HG02571 (cell line): Measurements from ENCODE around the gene UGT1A8.

ENCODE experiments used
- ATAC-seq: cut with Tn5 transposase; IDR thresholded peaks from one replicate; pipeline ENCODE4 v1.9.1; 2021; ENCODE audit warnings: mild to moderate bottlenecking, moderate library complexity; ENCODE audit not compliant: unreplicated experiment

Gene UGT1A8

DNA sequence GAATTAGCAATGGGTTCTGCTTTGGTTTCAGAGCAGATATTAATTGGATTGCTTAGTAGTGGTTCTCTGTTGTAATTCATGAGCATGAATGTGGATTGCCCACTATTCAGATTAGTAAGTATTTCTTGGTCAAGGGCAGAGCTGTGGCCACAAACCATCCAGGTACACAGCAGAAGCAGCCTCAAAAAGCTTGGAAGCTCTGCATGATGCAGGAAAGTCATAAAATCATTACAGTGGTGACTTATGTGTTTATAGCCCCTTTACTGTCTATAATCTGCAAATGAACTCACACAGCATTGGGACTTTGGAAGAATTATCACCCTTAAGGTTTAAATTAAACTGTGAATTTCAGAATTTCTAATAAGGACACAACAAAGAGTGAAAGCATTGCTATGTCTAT lies 140.7 kb downstream of the UGT1A8 start:
- ATAC-seq, result no peak

DNA sequence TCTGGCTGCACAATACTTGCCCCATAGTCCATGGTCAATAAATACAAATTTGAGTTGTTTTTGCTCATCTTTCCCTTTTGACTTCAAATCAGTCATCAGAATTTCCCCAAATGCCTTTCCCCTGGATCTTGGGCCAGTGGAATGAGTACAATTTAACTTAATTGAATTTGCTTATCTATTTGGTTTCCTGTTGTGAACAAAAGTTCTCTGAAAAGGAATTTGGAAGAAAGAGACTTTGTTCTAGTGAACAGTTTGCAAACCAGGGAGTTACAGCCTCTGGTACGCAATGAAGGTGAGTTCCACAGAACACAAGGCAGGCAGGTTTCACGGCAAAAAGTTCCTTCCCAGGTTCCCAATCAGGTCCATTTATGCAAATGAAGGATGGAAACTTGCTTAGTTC lies 141.4 kb downstream of the UGT1A8 start:
- no peak for ATAC-seq

DNA sequence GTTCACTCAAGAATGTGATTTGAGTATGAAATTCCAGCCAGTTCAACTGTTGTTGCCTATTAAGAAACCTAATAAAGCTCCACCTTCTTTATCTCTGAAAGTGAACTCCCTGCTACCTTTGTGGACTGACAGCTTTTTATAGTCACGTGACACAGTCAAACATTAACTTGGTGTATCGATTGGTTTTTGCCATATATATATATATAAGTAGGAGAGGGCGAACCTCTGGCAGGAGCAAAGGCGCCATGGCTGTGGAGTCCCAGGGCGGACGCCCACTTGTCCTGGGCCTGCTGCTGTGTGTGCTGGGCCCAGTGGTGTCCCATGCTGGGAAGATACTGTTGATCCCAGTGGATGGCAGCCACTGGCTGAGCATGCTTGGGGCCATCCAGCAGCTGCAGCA lies 142.6 kb downstream of the UGT1A8 start, which contains the start of gene UGT1A1:
Gene UGT1A1 (plus strand): TSS at position 228 of the 400 bp plus-strand sequence. CDS start 18 bp downstream, at position 246.
- ATAC-seq, result no peak

DNA sequence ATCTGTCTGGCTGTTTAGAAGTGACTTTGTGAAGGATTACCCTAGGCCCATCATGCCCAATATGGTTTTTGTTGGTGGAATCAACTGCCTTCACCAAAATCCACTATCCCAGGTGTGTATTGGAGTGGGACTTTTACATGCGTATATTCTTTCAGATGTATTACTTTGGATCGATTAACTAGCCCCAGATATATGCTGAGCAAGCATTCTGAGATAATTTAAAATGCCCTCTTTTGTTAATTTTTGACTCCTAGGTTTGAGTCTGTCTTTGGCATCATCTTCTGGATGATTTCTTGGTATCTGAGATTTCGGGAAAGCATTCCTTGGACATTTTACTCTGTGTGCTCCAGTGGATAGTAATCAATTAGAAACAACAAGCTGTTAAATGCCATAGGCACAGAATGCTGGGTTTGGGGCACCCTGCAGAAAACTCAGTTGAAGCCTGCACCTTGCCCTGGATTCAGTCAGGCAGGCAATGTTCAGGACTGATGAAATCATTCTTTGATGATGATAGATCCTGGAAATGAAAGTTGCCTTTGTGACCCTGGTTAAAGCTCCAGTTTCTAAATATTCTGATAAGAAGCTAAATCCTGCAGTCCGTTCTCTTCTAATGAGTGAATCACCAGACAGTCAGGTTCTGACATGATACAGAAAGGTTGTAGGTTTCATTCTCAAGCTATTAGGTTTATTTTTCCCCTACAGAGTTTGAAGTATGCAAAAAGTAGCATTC lies 143.8 kb downstream of the UGT1A8 start:
- ATAC-seq, result no peak

DNA sequence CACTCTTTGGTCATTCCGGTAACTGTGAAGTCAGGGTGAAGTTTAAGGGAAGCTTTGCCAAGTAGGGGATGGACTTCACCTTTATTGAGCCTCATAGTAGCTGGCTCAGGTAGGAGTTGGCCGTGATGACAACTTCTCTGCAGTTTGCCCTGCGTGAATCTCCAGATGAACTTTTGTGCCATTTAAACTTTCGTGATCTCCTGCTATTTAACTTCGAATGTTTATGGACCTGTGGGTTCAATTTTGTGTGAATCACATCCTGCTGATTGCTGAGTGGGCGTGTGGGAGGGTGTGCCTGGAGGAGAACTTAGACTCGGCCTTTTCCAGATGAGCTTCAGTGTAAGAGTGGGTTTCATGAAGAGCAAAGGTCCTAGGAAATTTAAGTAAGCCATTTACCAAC lies 146.8 kb downstream of the UGT1A8 start:
- ATAC-seq, result no peak

DNA sequence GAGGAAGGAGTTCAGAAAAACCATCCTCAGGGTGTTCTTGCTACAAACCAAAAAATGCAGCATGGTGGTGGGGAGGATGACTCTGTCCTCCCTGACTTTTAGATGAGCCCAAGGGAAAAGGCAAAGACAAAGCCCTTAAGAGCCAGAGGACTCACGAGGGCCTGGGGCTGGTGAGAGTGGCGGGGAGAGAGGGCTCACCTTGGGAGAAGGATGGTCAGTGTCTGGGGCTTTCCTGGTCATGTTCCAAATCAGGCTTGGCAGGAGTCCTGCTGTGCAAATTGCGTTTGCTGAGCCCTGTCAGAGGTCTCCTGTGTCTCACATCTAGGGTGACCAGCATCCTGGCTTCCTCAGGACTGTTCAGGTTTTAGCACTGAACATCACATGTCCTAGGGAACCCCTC lies 147.3 kb downstream of the UGT1A8 start:
- ATAC-seq, result no peak

DNA sequence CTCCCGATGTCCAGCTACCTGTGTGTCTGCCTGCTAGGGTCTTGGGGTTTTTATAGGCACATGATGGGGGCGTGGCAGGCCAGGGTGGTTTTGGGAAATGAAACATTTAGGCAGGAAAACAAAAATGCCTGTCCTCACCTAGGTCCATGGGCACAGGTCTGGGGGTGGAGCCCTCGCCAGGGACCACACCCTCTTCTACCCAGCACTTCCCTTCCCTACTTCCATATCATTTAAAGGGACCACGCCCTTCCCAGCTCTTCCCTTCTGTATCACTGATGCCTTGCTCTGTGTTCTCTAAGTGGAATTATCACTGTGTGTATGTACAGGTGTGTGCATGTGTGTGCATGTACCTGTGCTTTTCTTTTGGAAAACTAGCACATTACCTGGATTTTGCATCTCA lies 149.0 kb downstream of the UGT1A8 start:
- no peak for ATAC-seq

DNA sequence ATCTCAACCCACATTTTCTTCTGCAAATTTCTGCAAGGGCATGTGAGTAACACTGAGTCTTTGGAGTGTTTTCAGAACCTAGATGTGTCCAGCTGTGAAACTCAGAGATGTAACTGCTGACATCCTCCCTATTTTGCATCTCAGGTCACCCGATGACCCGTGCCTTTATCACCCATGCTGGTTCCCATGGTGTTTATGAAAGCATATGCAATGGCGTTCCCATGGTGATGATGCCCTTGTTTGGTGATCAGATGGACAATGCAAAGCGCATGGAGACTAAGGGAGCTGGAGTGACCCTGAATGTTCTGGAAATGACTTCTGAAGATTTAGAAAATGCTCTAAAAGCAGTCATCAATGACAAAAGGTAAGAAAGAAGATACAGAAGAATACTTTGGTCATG lies 150.6 kb downstream of the UGT1A8 start:
- ATAC-seq, result no peak

DNA sequence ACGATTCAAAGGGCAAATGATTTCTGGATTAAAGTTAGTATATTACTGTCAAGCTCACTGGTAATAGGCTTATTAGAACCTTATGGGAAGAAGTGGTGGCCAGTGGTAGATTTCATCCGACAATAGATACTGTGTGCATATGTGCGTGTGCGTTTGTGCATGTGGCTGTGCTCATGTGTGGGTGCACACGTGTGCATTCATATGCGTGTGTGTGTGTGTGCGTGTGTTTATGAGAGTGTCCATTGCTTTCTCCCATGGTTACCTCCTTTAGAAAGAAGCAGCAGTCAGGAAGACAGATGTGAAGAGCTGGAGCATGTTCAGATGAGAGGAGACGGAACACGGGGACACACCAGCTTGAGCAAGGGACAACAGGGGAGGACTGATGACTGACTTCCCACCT lies 151.8 kb downstream of the UGT1A8 start:
- ATAC-seq, result no peak

DNA sequence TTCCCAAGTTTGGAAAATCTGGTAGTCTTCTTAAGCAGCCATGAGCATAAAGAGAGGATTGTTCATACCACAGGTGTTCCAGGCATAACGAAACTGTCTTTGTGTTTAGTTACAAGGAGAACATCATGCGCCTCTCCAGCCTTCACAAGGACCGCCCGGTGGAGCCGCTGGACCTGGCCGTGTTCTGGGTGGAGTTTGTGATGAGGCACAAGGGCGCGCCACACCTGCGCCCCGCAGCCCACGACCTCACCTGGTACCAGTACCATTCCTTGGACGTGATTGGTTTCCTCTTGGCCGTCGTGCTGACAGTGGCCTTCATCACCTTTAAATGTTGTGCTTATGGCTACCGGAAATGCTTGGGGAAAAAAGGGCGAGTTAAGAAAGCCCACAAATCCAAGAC lies 154.7 kb downstream of the UGT1A8 start:
- ATAC-seq, result no peak

DNA sequence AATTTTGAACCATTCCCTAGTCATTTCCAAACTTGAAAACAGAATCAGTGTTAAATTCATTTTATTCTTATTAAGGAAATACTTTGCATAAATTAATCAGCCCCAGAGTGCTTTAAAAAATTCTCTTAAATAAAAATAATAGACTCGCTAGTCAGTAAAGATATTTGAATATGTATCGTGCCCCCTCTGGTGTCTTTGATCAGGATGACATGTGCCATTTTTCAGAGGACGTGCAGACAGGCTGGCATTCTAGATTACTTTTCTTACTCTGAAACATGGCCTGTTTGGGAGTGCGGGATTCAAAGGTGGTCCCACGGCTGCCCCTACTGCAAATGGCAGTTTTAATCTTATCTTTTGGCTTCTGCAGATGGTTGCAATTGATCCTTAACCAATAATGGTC lies 155.2 kb downstream of the UGT1A8 start:
- ATAC-seq, result no peak

DNA sequence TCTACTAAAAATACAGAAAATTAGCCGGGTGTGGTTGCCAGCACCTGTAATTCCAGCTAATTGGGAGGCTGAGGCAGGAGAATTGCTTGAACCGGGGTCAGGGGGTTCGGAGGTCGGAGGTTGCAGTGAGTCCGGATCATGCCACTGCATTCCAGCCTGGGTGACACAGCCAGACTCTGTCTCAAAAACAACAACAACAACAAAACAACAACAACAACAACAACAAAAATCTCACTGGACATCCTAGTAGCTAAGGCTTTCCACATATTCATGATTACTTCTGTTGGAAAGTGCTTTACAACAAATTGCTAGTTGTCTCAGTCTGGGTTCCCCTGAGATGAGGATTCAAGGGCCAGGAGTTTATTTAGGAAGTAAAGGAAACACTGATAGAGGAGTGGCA lies 156.4 kb downstream of the UGT1A8 start:
- ATAC-seq, result no peak

DNA sequence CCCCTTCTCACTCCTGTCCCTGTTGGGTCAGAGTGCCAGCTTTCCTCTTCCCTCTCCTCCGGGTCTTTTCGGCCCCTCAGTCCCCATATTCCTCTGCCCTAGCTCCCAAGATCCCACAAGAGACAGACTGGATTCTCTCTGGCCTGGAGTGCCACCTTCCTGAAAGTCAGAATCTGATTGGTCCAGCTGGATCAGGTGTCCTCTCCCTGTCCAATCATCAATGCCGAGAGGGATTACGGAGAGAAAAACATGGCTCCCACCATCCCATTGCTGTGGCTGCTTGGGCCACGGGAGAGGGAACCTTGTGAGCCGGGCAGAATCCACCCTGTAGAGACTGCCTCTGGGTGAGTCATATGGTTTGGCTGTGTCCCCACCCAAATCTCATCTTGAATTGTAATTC lies 158.0 kb downstream of the UGT1A8 start:
- no peak for ATAC-seq

DNA sequence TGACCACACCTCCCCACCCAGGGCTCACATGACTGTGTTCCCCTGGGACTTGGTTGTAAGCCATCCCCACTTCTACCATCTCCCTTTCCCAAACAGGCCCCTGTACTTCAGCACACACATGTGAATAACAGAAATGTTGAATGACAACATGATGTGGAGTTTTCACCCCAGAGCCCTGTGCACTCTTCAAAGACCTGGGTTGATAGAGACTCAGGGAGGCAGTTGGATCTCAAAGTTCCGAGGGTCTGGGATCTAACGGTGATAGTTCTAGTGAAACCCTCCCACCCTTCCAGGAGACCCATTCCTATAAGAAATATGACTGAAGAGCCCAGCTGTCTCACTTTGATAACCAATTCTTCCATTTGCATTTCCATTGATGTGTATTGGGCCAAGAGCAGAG lies 160.6 kb downstream of the UGT1A8 start, which contains the start of gene MROH2A:
Gene MROH2A (plus strand): TSS at position 301 of the 400 bp plus-strand sequence. CDS start 1,029 bp downstream, outside the sequence.
- ATAC-seq, result no peak

DNA sequence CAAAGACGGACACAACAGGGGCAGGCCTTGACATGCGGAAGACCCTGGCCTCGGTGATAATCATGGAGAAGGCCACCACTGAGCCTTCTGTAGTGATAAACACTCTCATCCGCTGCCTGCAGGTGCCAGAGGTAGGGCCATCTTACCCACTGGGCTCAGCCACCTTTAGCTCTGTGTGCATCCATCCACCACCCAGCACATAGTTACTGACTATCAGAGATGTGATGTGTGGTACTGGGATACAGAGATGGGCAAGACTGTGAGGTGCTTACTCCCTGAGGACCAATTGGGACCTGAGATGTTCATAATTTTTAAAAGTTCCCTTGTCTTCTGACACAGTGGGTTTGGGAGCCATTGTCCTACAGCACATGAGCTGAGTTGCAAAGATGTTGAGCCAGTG lies 162.3 kb downstream of the UGT1A8 start:
- no peak for ATAC-seq

DNA sequence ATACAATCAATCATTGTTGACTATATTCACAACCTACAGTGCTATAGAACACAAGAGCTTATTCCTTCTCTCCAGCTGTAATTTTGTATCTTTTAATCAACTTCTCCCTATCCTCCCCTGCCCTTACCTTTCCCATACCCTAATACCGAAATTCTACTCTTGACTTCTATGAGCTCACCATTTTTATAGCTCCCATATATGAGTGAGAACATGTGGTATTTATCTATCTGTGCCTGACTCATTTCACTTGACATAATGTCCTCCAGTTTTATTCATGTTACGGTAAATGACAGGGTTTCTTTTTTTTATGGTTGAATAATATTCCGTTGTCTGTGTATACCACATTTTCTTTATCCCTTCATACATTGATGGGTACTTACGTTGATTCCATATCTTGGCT lies 163.3 kb downstream of the UGT1A8 start:
- no peak for ATAC-seq

DNA sequence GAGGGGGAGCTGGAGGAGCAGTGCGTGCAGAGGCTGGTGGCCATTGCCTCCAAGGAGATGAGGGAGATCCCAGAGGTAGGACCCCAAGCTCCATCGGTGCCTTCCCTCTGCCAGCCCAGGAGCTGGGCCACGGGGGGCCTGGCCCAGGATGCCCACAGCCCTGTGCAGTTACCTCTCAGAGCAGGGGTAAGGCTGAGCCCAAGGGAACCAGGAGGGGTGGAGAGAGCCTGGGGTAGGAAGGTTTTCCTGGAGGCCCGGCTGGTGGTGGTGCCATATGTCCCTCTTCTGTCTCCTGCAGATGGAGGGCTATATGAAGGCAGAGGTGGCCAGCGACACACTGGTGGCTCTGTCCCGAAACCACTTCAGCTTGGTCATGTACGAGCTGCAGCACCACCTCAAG lies 172.1 kb downstream of the UGT1A8 start:
- no peak for ATAC-seq

DNA sequence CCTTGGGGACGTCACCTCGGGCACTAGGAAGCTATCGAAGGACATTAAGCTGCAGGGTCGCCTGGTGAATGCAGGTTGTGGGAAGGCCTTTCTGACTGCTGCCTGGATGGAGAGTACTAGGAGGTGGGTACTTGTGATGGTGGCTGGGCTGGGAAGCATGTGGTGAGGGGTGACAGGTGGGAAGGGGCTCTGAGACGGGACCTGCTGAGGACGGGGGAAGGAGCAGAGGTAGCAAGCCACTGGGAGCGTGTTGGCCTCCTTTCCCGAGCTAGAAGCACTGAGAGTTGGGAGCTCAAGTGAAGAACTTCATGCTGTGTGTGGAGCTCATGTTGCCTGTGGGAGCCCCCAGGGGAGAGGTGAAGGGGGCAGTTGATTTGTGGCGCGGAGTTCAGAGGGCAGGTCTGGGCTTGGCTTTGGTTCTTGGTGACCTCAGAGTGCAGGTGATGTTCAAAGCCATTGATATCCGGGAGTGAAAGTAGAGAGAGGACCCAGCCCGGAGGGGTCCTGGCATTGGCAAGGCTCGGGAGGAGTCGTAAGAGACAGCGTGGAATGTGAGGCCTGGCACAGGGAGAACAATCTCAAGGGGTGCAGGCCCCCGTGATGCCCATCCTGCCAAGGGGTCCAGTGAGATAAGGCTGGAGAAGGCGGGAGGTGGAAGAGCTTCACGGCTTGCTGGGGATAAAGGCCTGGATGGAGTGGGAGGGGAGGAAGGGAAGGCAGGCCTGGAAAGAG lies 173.9 kb downstream of the UGT1A8 start:
- ATAC-seq, result no peak

DNA sequence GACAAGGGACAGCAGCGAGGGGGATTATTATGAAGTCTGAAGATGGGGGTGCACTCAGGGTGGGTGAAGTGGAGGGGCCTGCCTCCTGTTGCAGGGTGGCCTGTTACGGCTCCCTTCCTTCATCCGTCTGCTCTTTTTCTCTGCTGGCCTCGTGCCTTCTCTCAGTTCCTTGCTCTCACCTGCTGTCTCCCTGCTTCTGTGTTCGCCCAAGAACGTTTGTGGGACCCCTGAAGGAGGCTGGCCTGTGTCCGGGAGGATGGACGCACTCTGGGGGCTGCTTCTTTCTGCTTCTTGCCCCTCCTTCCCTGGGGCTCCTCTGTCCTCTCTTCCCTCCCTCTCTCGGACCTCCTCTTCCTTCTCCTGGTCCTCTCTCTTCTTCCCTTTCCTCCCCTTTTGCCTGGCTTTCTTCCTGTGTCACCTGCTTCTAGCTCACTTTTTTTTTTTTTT lies 174.5 kb downstream of the UGT1A8 start:
- no peak for ATAC-seq

DNA sequence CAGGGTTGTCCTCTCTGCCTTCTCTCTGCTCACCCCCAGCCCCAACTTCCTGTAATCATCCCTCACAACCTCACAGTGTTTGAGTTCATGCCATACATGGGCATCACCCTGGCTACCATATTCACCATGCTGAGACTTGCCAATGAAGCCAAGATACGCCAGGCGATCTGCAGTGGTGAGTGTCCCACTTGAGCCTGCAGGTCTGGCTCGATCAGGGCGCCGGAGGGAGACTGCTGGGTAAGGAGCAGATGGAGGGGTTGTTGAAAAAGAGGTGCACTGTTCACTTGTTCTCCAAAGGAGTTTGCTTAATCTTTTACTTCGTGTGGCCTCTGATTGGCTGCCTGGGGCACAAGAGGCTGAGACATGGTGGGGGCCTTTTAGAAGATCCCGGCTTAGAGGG lies 175.3 kb downstream of the UGT1A8 start:
- ATAC-seq, result no peak

DNA sequence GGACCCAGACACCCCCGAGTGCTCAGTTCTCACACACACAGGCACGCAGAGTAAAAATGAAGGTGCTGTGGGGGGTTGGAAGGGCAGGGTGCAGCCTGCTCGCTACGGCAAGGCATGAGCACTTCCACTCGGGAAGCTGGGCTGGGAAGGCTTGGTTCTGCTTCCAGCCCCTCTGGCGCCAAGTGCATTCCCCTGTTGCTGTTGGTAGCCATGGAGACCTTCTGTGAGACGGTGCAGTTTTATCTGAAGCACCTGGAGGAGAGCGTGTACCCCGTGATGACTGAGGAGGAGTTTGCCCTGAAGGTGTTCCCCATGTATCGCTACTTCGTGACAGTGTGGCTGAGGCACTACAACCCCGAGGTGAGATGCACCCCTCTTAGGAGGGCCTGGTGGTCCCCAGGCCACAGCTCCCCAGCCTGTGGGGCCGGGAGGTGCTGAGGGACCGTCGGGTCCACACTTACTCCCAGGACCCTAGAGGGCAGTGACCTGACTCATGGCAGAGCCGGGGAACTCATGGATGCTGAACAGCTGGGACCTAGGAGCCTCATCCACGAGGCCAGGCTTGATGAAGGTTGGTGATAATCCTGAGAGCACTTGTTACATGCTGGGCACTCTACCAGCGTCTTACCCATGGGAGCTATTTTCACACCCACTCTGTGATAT lies 176.2 kb downstream of the UGT1A8 start:
- no peak for ATAC-seq
